MCF 10A (cell line): Measurements from ENCODE around the gene QSER1. TPM values are rescaled to one million over a fixed set of nuclear protein-coding genes. Genes with fewer than 3 reads are reported as not detected.
"Not testable (repeated sequence)": the region's sequence is repeated elsewhere in the genome, so short reads cannot be mapped to it uniquely, and the experiment has no call there.

Experiments
- BruUV-seq: library from RNA; stranded (reverse); fragments of 400-500 nt; replicated peaks from 2 replicates; lab custom pipeline; 2021; lab: Mats Ljungman, UMichigan
- CTCF ChIA-PET: fragments of 300-600 bp; sonication (Branson Sonifier 250); formaldehyde crosslinking; extraction: SDS; loops from one replicate; lab custom pipeline; 2021; ENCODE audit warnings: antibody characterized with exemption, inconsistent platforms; lab: Yijun Ruan, JAX
- POLR2A ChIA-PET: fragments of 300-600, 350-650 bp; sonication (Branson Sonifier 250); formaldehyde crosslinking; extraction: SDS; loops from one replicate; lab custom pipeline; 2020; ENCODE audit warnings: antibody characterized with exemption, inconsistent platforms; lab: Yijun Ruan, JAX
- DNase-seq: peaks from one replicate; pipeline ENCODE4 v3.0.0-alpha.2; 2018; ENCODE audit not compliant: unreplicated experiment
- H3K27ac Mint-ChIP-seq: one replicate; pipeline ENCODE4 v1.8.0; 2022; ENCODE audit warnings: mild to moderate bottlenecking, low read depth, mixed read lengths; ENCODE audit not compliant: unreplicated experiment
- H3K27me3 Mint-ChIP-seq: one replicate; pipeline ENCODE4 v1.8.0; 2022; ENCODE audit warnings: mixed read lengths; ENCODE audit not compliant: insufficient read depth, unreplicated experiment
- H3K36me3 Mint-ChIP-seq: one replicate; pipeline ENCODE4 v1.8.0; 2022; ENCODE audit warnings: mild to moderate bottlenecking, moderate library complexity, mixed read lengths; ENCODE audit not compliant: insufficient read depth, unreplicated experiment
- H3K4me1 Mint-ChIP-seq: one replicate; pipeline ENCODE4 v1.8.0; 2022; ENCODE audit warnings: mixed read lengths; ENCODE audit not compliant: insufficient read depth, unreplicated experiment
- H3K4me3 Mint-ChIP-seq: one replicate; pipeline ENCODE4 v1.8.0; 2022; ENCODE audit warnings: mild to moderate bottlenecking, moderate library complexity, mixed read lengths; ENCODE audit not compliant: unreplicated experiment
- H3K9me3 Mint-ChIP-seq: one replicate; pipeline ENCODE4 v1.8.0; 2022; ENCODE audit warnings: mixed read lengths; ENCODE audit not compliant: unreplicated experiment
- CTCF ChIP-seq: fragments of 200-600 bp; IDR thresholded peaks from one replicate; pipeline ENCODE4 v1.8.0; 2022; ENCODE audit warnings: antibody characterized with exemption, mild to moderate bottlenecking; ENCODE audit not compliant: unreplicated experiment
- intact Hi-C: fragments of 100-400 bp; cut with micrococcal nuclease; formaldehyde crosslinking; loops from 2 replicates; pipeline ENCODE4 v1.14.1; 2022
- total RNA-seq: library from RNA; stranded (reverse); gene quantifications from 2 replicates; pipeline ENCODE4 v1.2.3, GENCODE V29; 2022

Gene QSER1
- total RNA-seq, 1 experiment from 2014 or later = 39.3 TPM

- BruUV-seq = no TSS peak
- Mint-ChIP-seq H3K9me3 (no peaks in the 10 kb centered on the region), H3K27me3 (no peaks in the 10 kb centered on the region), H3K36me3 (peaks cover 24% of the 10 kb centered on the region), H3K4me1 (no peaks in the 10 kb centered on the region), H3K27ac (no peak overlapping the region), H3K4me3 (no peak overlapping the region)
- POLR2A ChIA-PET = interaction anchor here (0.6 to 1.2 kb wide), 2 partner anchors 76 to 198 kb away, joined by 3 read pairs; partner anchors contain the start of genes CSTF3 and TCP11L1
- TF ChIP-seq CTCF = no peak
- intact Hi-C loops = loop anchor here (5.0 kb wide), 1 partner anchor 156 kb away; no protein-coding TSS in a partner anchor
- CTCF ChIA-PET = interaction anchor here (0.9 to 12.7 kb wide), 3 partner anchors 78 to 143 kb away, joined by 3 to 232 read pairs (median 4); no protein-coding TSS in a partner anchor
- DNase-seq = peak; percentile 26
Measured at GRCh38 chr11:32963721-32964120, 71.1 kb downstream of the QSER1 start.

- no peak overlapping the region for H3K4me3 Mint-ChIP-seq
- H3K4me1 Mint-ChIP-seq = no peaks in the 10 kb centered on the region
- CTCF ChIA-PET = interaction anchor here (0.7 to 5.9 kb wide), 4 partner anchors 9 to 361 kb away, joined by 4 to 69 read pairs (median 13); no protein-coding TSS in a partner anchor
- intact Hi-C loops = no loop called here
- H3K9me3 Mint-ChIP-seq = no peaks in the 10 kb centered on the region
- no peak for DNase-seq
- H3K27ac Mint-ChIP-seq = peak overlapping the region; percentile 14
- POLR2A ChIA-PET = interaction anchor here (0.6 to 1.4 kb wide), 5 partner anchors 12 to 75 kb away, joined by 3 to 4 read pairs (median 3); no protein-coding TSS in a partner anchor
- no TSS peak for BruUV-seq
- no peak for TF ChIP-seq CTCF
- peaks cover 34% of the 10 kb centered on the region for H3K36me3 Mint-ChIP-seq
- H3K27me3 Mint-ChIP-seq = no peaks in the 10 kb centered on the region
Measured at GRCh38 chr11:32968541-32968940, 75.9 kb downstream of the QSER1 start.

- H3K9me3 Mint-ChIP-seq, BruUV-seq, DNase-seq, H3K27ac Mint-ChIP-seq, H3K27me3 Mint-ChIP-seq, intact Hi-C loops, H3K4me1 Mint-ChIP-seq, H3K4me3 Mint-ChIP-seq: not testable (repeated sequence)
- ChIA-PET POLR2A (interaction anchor here (0.6 to 1.1 kb wide), 3 partner anchors 11 to 73 kb away, joined by 3 read pairs; no protein-coding TSS in a partner anchor), CTCF (interaction anchor here (1.9 to 2.5 kb wide), 2 partner anchors 13 to 93 kb away, joined by 8 to 12 read pairs; no protein-coding TSS in a partner anchor)
- peaks cover 44% of the 10 kb centered on the region for H3K36me3 Mint-ChIP-seq
Measured at GRCh38 chr11:32972233-32972632, 79.6 kb downstream of the QSER1 start.

GRCh38 chr11:32972781-32973180 is 80.2 kb downstream of the QSER1 start:
- TF ChIP-seq CTCF = no peak
- no peaks in the 10 kb centered on the region for H3K27me3 Mint-ChIP-seq
- H3K27ac Mint-ChIP-seq = no peak overlapping the region
- DNase-seq = no peak
- H3K4me3 Mint-ChIP-seq = no peak overlapping the region
- peaks cover 44% of the 10 kb centered on the region for H3K36me3 Mint-ChIP-seq
- CTCF ChIA-PET = interaction anchor here (1.9 to 2.5 kb wide), 2 partner anchors 13 to 93 kb away, joined by 8 to 12 read pairs; no protein-coding TSS in a partner anchor
- no TSS peak for BruUV-seq
- no peaks in the 10 kb centered on the region for H3K4me1 Mint-ChIP-seq
- no peaks in the 10 kb centered on the region for H3K9me3 Mint-ChIP-seq
- POLR2A ChIA-PET = interaction anchor here (0.6 to 1.1 kb wide), 2 partner anchors 73 to 143 kb away, joined by 3 read pairs; partner anchors contain the start of gene PRRG4
- intact Hi-C loops = no loop called here
